Ectodermal cell (in vitro differentiated cells): Measurements from ENCODE around the gene OR2H1. TPM values are rescaled to one million over a fixed set of nuclear protein-coding genes. Genes with fewer than 3 reads are reported as not detected.
"Not testable (repeated sequence)": the region's sequence is repeated elsewhere in the genome, so short reads cannot be mapped to it uniquely, and the experiment has no call there.

Experiments
- H3K27ac ChIP-seq: 2 replicates; pipeline ENCODE4 v1.7.0; 2013; ENCODE audit warnings: mild to moderate bottlenecking, low read depth, low read length; ENCODE audit not compliant: insufficient read depth, poor library complexity, severe bottlenecking
- H3K27me3 ChIP-seq: 2 replicates; pipeline ENCODE4 v1.7.0; 2013; ENCODE audit warnings: mild to moderate bottlenecking, low read length; ENCODE audit not compliant: insufficient read depth, control insufficient read depth, poor library complexity, severe bottlenecking
- H3K36me3 ChIP-seq: one replicate; pipeline ENCODE4 v1.7.0; 2013; ENCODE audit warnings: low read length; ENCODE audit not compliant: control insufficient read depth, insufficient read depth
- H3K4me1 ChIP-seq: one replicate; pipeline ENCODE4 v1.7.0; 2013; ENCODE audit warnings: low read length; ENCODE audit not compliant: control insufficient read depth, insufficient read depth
- H3K4me3 ChIP-seq: 2 replicates; pipeline ENCODE4 v1.7.0; 2013; ENCODE audit warnings: low read depth, low read length, control low read depth; ENCODE audit not compliant: insufficient read depth
- H3K9me3 ChIP-seq: 2 replicates; pipeline ENCODE4 v1.7.0; 2013; ENCODE audit warnings: mild to moderate bottlenecking, low read length, moderate library complexity; ENCODE audit not compliant: control insufficient read depth
- WGBS, 2 experiments: methylation state at CpG; one replicate each; pipeline ENCODE4 v1.1.7; 2013; ENCODE audit warnings: missing lambda C conversion rate in 2 of 2; 5-methylcytosine and 5-hydroxymethylcytosine counted together
- polyA plus RNA-seq, 4 experiments: library from polyadenylated mRNA; stranded (reverse); fragments of 50-300 nt; gene quantifications; one replicate each; pipeline ENCODE4 v1.2.3, GENCODE V29; 2013

Gene OR2H1
- polyA plus RNA-seq (2013, experiment 1 of 4), result not detected
- polyA plus RNA-seq (2013, experiment 2 of 4), result not detected
- not detected for polyA plus RNA-seq (2013, experiment 3 of 4)
- not detected for polyA plus RNA-seq (2013, experiment 4 of 4)

GRCh38 chr6:29456971-29457370 lies at the start of gene OR2H1, which contains the start of gene OR11A1:
Gene OR2H1 (plus strand): TSS chr6:29457155. CDS start chr6:29461770, 4,615 bp downstream.
Gene OR11A1 (minus strand): TSS chr6:29457071. CDS start chr6:29427641, 29,430 bp downstream.
- 88 to 89% methylated on average over 1 to 2 of the region's 2 CpGs for WGBS, 2 experiments
- no peaks in the 10 kb centered on the region for H3K9me3 ChIP-seq
- no peaks in the 10 kb centered on the region for H3K36me3 ChIP-seq
- no peak within 1 kb of the TSS for H3K27ac ChIP-seq
- H3K4me1 ChIP-seq, result no peaks in the 10 kb centered on the region
- H3K4me3 ChIP-seq, result no peak within 1 kb of the TSS
- H3K27me3 ChIP-seq, result no peaks in the 10 kb centered on the region

- H3K27me3 ChIP-seq, result no peaks in the 10 kb centered on the region
- no peaks in the 10 kb centered on the region for H3K9me3 ChIP-seq
- H3K27ac ChIP-seq, result no peak within 1 kb of the TSS
- no peaks in the 10 kb centered on the region for H3K36me3 ChIP-seq
- H3K4me3 ChIP-seq, result no peak within 1 kb of the TSS
- no peaks in the 10 kb centered on the region for H3K4me1 ChIP-seq
These were observed 42.4 kb upstream of the OR2H1 start, which contains the start of gene OR12D1 for GRCh38 chr6:29414588-29414987. Gene OR12D1 (plus strand): TSS chr6:29414928.

- Histone ChIP-seq H3K27me3 (no peaks in the 10 kb centered on the region), H3K4me3 (no peak overlapping the region), H3K36me3 (no peaks in the 10 kb centered on the region), H3K4me1 (no peaks in the 10 kb centered on the region), H3K27ac (no peak overlapping the region), H3K9me3 (no peaks in the 10 kb centered on the region)
- 92 to 94% methylated on average over 3 of the region's 3 CpGs for WGBS, 2 experiments
These were observed 37.4 kb upstream of the OR2H1 start for GRCh38 chr6:29419516-29419915.

- H3K27ac ChIP-seq, result no peak overlapping the region
- no peaks in the 10 kb centered on the region for H3K36me3 ChIP-seq
- H3K9me3 ChIP-seq, result no peaks in the 10 kb centered on the region
- 97 to 100% methylated on average over 2 of the region's 2 CpGs for WGBS, 2 experiments
- H3K4me3 ChIP-seq, result no peak overlapping the region
- no peaks in the 10 kb centered on the region for H3K4me1 ChIP-seq
- no peaks in the 10 kb centered on the region for H3K27me3 ChIP-seq
These were observed 32.8 kb upstream of the OR2H1 start for GRCh38 chr6:29424168-29424567.

- Histone ChIP-seq H3K9me3 (no peaks in the 10 kb centered on the region), H3K36me3 (no peaks in the 10 kb centered on the region), H3K27ac (no peak overlapping the region), H3K27me3 (no peaks in the 10 kb centered on the region), H3K4me3 (no peak overlapping the region), H3K4me1 (no peaks in the 10 kb centered on the region)
- WGBS, 2 experiments, result 73 to 83% methylated on average over 2 of the region's 2 CpGs
These were observed 32.4 kb upstream of the OR2H1 start for GRCh38 chr6:29424575-29424974.

GRCh38 chr6:29425075-29425474 lies 31.9 kb upstream of the OR2H1 start:
- no peaks in the 10 kb centered on the region for H3K9me3 ChIP-seq
- no peaks in the 10 kb centered on the region for H3K36me3 ChIP-seq
- no peaks in the 10 kb centered on the region for H3K4me1 ChIP-seq
- WGBS, 2 experiments, result no CpG with 5 or more reads among the region's 1 CpG
- H3K4me3 ChIP-seq, result no peak overlapping the region
- no peaks in the 10 kb centered on the region for H3K27me3 ChIP-seq
- no peak overlapping the region for H3K27ac ChIP-seq

GRCh38 chr6:29426654-29427053 lies 30.3 kb upstream of the OR2H1 start:
- no peak overlapping the region for H3K27ac ChIP-seq
- no peaks in the 10 kb centered on the region for H3K36me3 ChIP-seq
- no peaks in the 10 kb centered on the region for H3K27me3 ChIP-seq
- 90 to 95% methylated on average over 3 of the region's 3 CpGs for WGBS, 2 experiments
- H3K4me1 ChIP-seq, result no peaks in the 10 kb centered on the region
- no peaks in the 10 kb centered on the region for H3K9me3 ChIP-seq
- H3K4me3 ChIP-seq, result no peak overlapping the region

- not testable (repeated sequence) for H3K27ac ChIP-seq, H3K27me3 ChIP-seq
These were observed 20.2 kb upstream of the OR2H1 start for GRCh38 chr6:29436730-29437129.

GRCh38 chr6:29439006-29439405 lies 17.9 kb upstream of the OR2H1 start, which contains the start of gene OR10C1:
Gene OR10C1 (plus strand): TSS chr6:29439306. CDS start chr6:29440016, 710 bp downstream.
- no peak within 1 kb of the TSS for H3K27ac ChIP-seq
- H3K27me3 ChIP-seq, result no peaks in the 10 kb centered on the region
- H3K4me3 ChIP-seq, result no peak within 1 kb of the TSS
- no peaks in the 10 kb centered on the region for H3K4me1 ChIP-seq
- no peaks in the 10 kb centered on the region for H3K9me3 ChIP-seq
- no peaks in the 10 kb centered on the region for H3K36me3 ChIP-seq

More at GRCh38 chr6:29436730-29437129, 20.2 kb upstream of the OR2H1 start:
- not testable (repeated sequence) for H3K9me3 ChIP-seq, H3K4me1 ChIP-seq, H3K4me3 ChIP-seq, H3K36me3 ChIP-seq
- 90 to 94% methylated on average over 15 to 17 of the region's 18 CpGs for WGBS, 2 experiments

- no peaks in the 10 kb centered on the region for H3K27me3 ChIP-seq
- H3K9me3 ChIP-seq, result no peaks in the 10 kb centered on the region
- H3K4me3 ChIP-seq, result no peak overlapping the region
- H3K4me1 ChIP-seq, result peaks cover 5% of the 10 kb centered on the region
- H3K36me3 ChIP-seq, result no peaks in the 10 kb centered on the region
- WGBS, 2 experiments, result 82 to 96% methylated on average over 1 of the region's 1 CpG
- H3K27ac ChIP-seq, result no peak overlapping the region
These were observed 14.2 kb upstream of the OR2H1 start for GRCh38 chr6:29442719-29443118.

- H3K27ac ChIP-seq, H3K27me3 ChIP-seq, H3K9me3 ChIP-seq, H3K4me3 ChIP-seq, H3K4me1 ChIP-seq, H3K36me3 ChIP-seq: not testable (repeated sequence)
- WGBS, 2 experiments, result 95% methylated on average over 1 of the region's 1 CpG
These were observed 12.9 kb upstream of the OR2H1 start for GRCh38 chr6:29444031-29444430.
